Thoracic aorta (tissue), 2 donors: Measurements from ENCODE around the gene ZRANB2. TPM values are rescaled to one million over a fixed set of nuclear protein-coding genes. Genes with fewer than 3 reads are reported as not detected.

ENCODE experiments used
- ATAC-seq: fragments of 150-250 bp; one replicate; pipeline ENCODE4 v1.8.0; 2017; ENCODE audit warnings: low read depth; ENCODE audit not compliant: insufficient number of reproducible peaks, low FRiP score
- DNase-seq: peaks from one replicate; pipeline ENCODE4 v3.0.0-alpha.2; 2020; ENCODE audit warnings: low spot score
- H3K27ac ChIP-seq, 2 donors: fragments of 200-600 bp; sonication (generic); 1 replicate in 1 of 2; 2 replicates in 1 of 2; pipeline ENCODE4 v1.5.1; 2016; ENCODE audit warnings: mild to moderate bottlenecking in 2 of 2, moderate library complexity in 2 of 2
- H3K27me3 ChIP-seq: fragments of 200-600 bp; sonication (generic); replicated peaks from 2 replicates; pipeline ENCODE4 v1.6.0; 2016; ENCODE audit warnings: mild to moderate bottlenecking; ENCODE audit not compliant: insufficient read depth
- H3K36me3 ChIP-seq: fragments of 200-600 bp; sonication (generic); one replicate; pipeline ENCODE4 v1.5.1; 2016
- H3K4me1 ChIP-seq, 2 donors: fragments of 200-600 bp; sonication (generic); 1 replicate in 1 of 2; 2 replicates in 1 of 2; pipeline versions ENCODE4 v1.5.1 to v1.6.0; 2016; ENCODE audit warnings: low read depth in 2 of 2, mild to moderate bottlenecking in 1 of 2; ENCODE audit not compliant: control insufficient read depth in 1 of 2
- H3K4me3 ChIP-seq: fragments of 200-600 bp; sonication (generic); 2 replicates; pipeline ENCODE4 v1.5.1; 2016; ENCODE audit warnings: mild to moderate bottlenecking
- H3K9me3 ChIP-seq: fragments of 200-600 bp; sonication (generic); 2 replicates; pipeline ENCODE4 v1.5.1; 2016
- total RNA-seq, 2 donors: library from RNA; depleted of rRNA; stranded (reverse); fragments of >200 nt; gene quantifications; one replicate each; pipeline versions ENCODE4 v1.1.0 to v1.2.3, GENCODE V29; 2016
- TF ChIP-seq, protein P1 (sequence below): fragments of 200-600 bp; sonication (generic); IDR thresholded peaks from one replicate; pipeline ENCODE4 v1.5.1; 2019; ENCODE audit warnings: antibody characterized with exemption

ZRANB2 gene
- total RNA-seq, 2 donors from 2014 or later = 116 to 133 TPM

DNA sequence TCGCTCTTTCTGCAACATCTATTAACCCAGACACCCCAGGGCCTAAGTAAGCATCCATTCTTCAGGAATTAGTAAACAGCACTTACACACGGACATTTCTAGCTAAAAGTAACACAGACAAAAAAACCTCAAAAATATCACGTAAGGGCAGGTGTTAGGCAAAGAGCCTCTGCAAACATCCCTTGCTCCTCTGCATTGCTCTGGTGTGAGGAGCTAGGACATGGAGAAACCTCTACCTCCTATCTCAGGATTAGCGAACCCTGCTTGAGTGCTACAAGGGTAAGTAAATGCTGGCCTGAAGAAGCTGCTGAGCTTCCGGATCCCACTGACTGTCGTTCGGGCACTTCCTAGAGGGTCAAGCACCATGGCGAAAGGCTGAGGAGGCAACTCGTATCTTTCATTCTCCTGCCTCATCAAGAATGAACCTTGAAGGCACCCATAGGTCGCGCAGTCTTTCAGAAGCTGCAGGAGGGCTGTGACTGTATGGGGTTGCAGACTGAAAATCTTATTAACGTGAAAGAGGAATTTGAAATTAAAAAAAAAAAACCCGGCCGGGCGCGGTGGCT, 35.3 kb downstream of the ZRANB2 start:
- DNase-seq (no peak), ATAC-seq (no peak)
- no peaks in the 10 kb centered on the region for H3K27me3 ChIP-seq
- H3K36me3 ChIP-seq = no peaks in the 10 kb centered on the region
- TF ChIP-seq, protein P1, sequence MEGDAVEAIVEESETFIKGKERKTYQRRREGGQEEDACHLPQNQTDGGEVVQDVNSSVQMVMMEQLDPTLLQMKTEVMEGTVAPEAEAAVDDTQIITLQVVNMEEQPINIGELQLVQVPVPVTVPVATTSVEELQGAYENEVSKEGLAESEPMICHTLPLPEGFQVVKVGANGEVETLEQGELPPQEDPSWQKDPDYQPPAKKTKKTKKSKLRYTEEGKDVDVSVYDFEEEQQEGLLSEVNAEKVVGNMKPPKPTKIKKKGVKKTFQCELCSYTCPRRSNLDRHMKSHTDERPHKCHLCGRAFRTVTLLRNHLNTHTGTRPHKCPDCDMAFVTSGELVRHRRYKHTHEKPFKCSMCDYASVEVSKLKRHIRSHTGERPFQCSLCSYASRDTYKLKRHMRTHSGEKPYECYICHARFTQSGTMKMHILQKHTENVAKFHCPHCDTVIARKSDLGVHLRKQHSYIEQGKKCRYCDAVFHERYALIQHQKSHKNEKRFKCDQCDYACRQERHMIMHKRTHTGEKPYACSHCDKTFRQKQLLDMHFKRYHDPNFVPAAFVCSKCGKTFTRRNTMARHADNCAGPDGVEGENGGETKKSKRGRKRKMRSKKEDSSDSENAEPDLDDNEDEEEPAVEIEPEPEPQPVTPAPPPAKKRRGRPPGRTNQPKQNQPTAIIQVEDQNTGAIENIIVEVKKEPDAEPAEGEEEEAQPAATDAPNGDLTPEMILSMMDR = no peak
- H3K27ac ChIP-seq = peak overlapping the region; percentile 68 to 72
- peaks cover 0 to 24% of the 10 kb centered on the region in 2 donors for H3K4me1 ChIP-seq
- peak overlapping the region; percentile 74 for H3K4me3 ChIP-seq
- no peaks in the 10 kb centered on the region for H3K9me3 ChIP-seq

DNA sequence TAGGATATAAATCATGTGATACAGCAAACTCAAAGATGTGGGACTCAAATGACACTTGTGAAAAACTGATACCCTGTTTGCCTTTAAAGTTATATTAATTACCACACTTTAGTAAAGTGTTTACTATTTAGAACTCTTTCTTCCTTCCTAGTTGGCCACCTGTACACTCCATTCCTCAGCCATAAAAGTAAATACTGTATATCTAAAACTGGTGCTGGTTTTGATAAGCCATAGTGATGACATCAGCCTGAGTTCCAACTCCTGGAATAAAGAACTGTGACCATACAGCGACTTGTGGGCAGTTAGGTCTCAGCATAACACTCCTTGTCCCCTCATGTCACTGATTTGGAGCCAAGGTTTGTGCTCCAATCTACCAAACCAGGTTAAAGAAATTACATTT, 36.0 kb downstream of the ZRANB2 start:
- Histone ChIP-seq H3K4me3 (peak overlapping the region; percentile 74), H3K4me1 (peaks cover 0 to 30% of the 10 kb centered on the region in 2 donors), H3K27me3 (no peaks in the 10 kb centered on the region), H3K36me3 (no peaks in the 10 kb centered on the region), H3K9me3 (no peaks in the 10 kb centered on the region), H3K27ac (peak overlapping the region in 1 of 2 donors; percentile 68)
- no peak for ATAC-seq
- DNase-seq = no peak
- TF ChIP-seq, protein P1 = no peak

DNA sequence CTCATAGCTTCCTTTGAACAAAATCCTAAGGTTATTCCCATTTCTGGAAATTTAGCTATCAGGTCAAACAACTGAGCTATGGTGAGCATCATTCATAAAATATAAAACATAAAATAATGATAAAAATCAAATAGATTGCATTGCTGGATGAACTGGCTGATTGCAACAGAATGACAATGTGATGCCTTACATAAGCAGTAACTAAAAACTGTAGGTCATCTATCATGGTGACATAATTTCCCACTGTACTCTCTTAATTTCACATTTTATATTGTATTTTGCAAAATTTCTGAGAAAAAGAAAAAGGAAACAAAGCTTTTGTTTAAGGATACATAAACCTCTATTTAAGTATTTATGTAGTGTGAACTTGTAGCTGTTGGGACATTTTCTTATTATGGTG, 37.8 kb downstream of the ZRANB2 start:
- ATAC-seq (no peak), DNase-seq (no peak)
- Histone ChIP-seq H3K4me1 (peaks cover 3 to 36% of the 10 kb centered on the region in 2 donors), H3K9me3 (no peaks in the 10 kb centered on the region), H3K4me3 (no peak overlapping the region), H3K27me3 (no peaks in the 10 kb centered on the region), H3K36me3 (no peaks in the 10 kb centered on the region), H3K27ac (peak overlapping the region in 1 of 2 donors; percentile 35)
- TF ChIP-seq, protein P1 = no peak

DNA sequence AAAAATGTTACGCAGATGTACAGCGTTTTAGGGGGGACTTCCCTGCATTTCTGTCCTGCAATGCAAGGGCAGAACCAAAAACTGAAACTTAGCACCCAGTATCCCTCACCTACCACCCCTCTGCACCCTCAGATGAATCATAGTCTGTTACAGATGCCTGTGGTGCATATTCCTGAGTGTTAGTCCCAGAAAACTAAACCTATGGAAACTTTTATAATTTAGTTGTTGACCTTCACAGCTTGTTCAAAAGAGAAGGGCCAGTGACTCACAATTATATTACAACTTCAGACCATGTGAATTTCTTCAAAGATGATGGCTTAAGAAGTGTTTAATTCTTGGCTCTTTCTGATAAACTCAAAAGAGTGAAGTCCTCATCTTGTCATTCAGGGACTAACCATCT, 39.0 kb downstream of the ZRANB2 start:
- TF ChIP-seq, protein P1 = no peak
- H3K36me3 ChIP-seq = no peaks in the 10 kb centered on the region
- DNase-seq (no peak), ATAC-seq (no peak)
- no peak overlapping the region for H3K4me3 ChIP-seq
- H3K27ac ChIP-seq = peak overlapping the region; percentile 1 to 4
- no peaks in the 10 kb centered on the region for H3K27me3 ChIP-seq
- peaks cover 3 to 33% of the 10 kb centered on the region in 2 donors for H3K4me1 ChIP-seq
- no peaks in the 10 kb centered on the region for H3K9me3 ChIP-seq

DNA sequence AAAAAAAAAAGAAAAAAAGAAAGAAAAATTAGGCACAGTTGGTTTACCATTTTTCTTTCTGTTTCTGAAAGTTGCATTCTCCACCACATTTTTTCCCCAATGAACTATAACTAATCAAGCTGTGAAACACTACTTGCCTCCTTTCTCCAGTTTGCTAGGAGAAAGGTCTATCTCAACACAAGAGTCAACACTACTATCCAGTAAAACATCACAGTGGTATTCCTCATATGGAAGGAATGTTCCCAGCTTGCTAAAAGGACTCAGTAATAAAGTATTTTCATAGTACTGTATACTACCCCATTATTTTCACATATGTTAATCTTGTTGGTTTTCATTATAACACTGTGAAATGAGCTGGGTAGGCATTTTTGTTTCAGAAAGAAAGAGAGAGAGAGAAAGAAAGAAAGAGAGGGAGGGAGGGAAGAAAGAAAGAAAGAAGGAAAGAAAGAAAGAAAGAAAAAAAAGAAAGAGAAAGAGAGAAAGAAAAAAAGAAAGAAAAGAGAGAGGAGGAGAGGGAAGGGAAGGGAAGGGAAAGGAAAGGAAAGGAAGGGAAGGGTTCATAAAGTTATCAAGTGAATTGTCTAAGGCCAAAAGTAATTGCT, 41.1 kb downstream of the ZRANB2 start:
- Histone ChIP-seq H3K9me3 (no peaks in the 10 kb centered on the region), H3K4me3 (no peak overlapping the region), H3K27ac (peak overlapping the region in 1 of 2 donors; percentile 49), H3K4me1 (peaks cover 3 to 37% of the 10 kb centered on the region in 2 donors), H3K27me3 (no peaks in the 10 kb centered on the region), H3K36me3 (no peaks in the 10 kb centered on the region)
- TF ChIP-seq, protein P1 = no peak
- DNase-seq = no peak
- ATAC-seq = no peak
